K562 (cell line): ENCODE results near the gene PPFIA3. TPM values are rescaled to one million over a fixed set of nuclear protein-coding genes. Genes with fewer than 3 reads are reported as not detected.

ENCODE experiments used
- CBFA2T3 ChIP-seq: fragments of 450-650 bp; IDR thresholded peaks from 2 replicates; pipeline ENCODE4 v1.6.1; 2017
- GTF2E2 ChIP-seq: fragments of 200-800 bp; sonication (Bioruptor generic); IDR thresholded peaks from 2 replicates; pipeline ENCODE4 v1.6.1; 2016; ENCODE audit warnings: missing genetic modification characterization, missing compliant biosample characterization
- JUN ChIP-seq, 2 experiments: sonication (generic) in 1 of 2; formaldehyde crosslinking in 1 of 2; IDR thresholded peaks; 2 replicates each; pipeline versions ENCODE4 v1.6.1 to v1.8.0; 2012 to 2022; ENCODE audit warnings: borderline replicate concordance in 2 of 2, mild to moderate bottlenecking in 2 of 2, improper control_type of control experiment in 1 of 2, low read depth in 1 of 2, low read length in 1 of 2, missing genetic modification reagents in 1 of 2
- LEF1 ChIP-seq: fragments of 450-650 bp; IDR thresholded peaks from 2 replicates; pipeline ENCODE4 v1.6.1; 2016; ENCODE audit warnings: mild to moderate bottlenecking
- NCOA4 ChIP-seq: fragments of 450-650 bp; IDR thresholded peaks from 2 replicates; pipeline ENCODE4 v1.6.1; 2018; ENCODE audit warnings: mild to moderate bottlenecking; ENCODE audit not compliant: partially characterized antibody
- PHF21A ChIP-seq: fragments of 450-650 bp; IDR thresholded peaks from 2 replicates; pipeline ENCODE4 v1.6.1; 2017; ENCODE audit warnings: low read depth, borderline replicate concordance
- PHF8 ChIP-seq: fragments of 200-600 bp; sonication (generic); IDR thresholded peaks from 2 replicates; pipeline ENCODE4 v1.6.1; 2012; ENCODE audit warnings: mixed run types, mild to moderate bottlenecking, inconsistent platforms, low read length, moderate library complexity, borderline replicate concordance
- POLR2B ChIP-seq: fragments of 450-650 bp; IDR thresholded peaks from 2 replicates; pipeline ENCODE4 v1.6.1; 2018; ENCODE audit warnings: low read depth; ENCODE audit not compliant: partially characterized antibody
- SMARCC2 ChIP-seq: fragments of 450-650 bp; IDR thresholded peaks from 2 replicates; pipeline ENCODE4 v1.6.1; 2017; ENCODE audit warnings: antibody characterized with exemption, moderate library complexity, mild to moderate bottlenecking, low read depth
- SNIP1 ChIP-seq: fragments of 450-650 bp; IDR thresholded peaks from 2 replicates; pipeline ENCODE4 v1.7.1; 2017; ENCODE audit warnings: low read depth, mild to moderate bottlenecking
- ZBTB11 ChIP-seq, 3 experiments: fragments of 200-800 bp in 1 of 3; fragments of 250-450 bp in 1 of 3; fragments of 450-650 bp in 1 of 3; sonication (Bioruptor Pico) in 1 of 3; sonication (Bioruptor generic) in 1 of 3; formaldehyde crosslinking in 1 of 3; IDR thresholded peaks; 2 replicates each; pipeline versions ENCODE4 v1.6.1 to v1.8.0; 2016 to 2022; ENCODE audit warnings: mild to moderate bottlenecking in 2 of 3, missing genetic modification characterization in 2 of 3, missing compliant biosample characterization in 1 of 3, moderate library complexity in 1 of 3
- ZFP1 ChIP-seq: fragments of 450-650 bp; formaldehyde crosslinking; IDR thresholded peaks from 2 replicates; pipeline ENCODE4 v1.4.0; 2020; ENCODE audit warnings: mild to moderate bottlenecking, mixed read lengths
- ZNF780A ChIP-seq: fragments of 250-450 bp; sonication (Bioruptor Pico); IDR thresholded peaks from 2 replicates; pipeline ENCODE4 v1.5.0; 2021; ENCODE audit warnings: mild to moderate bottlenecking
- polyA plus RNA-seq, 8 experiments: library from polyadenylated mRNA; depleted of rRNA in 4 of 8; stranded (reverse) in 5 of 8; unstranded in 3 of 8; fragments of >200 nt; fragmentation: Nextera tagmentation in 2 of 8; fragmentation: Illumina TruSeq in 1 of 8; extraction: Ambion mirVana in 2 of 8; extraction: Trizol in 1 of 8; gene quantifications; 2 replicates each; pipeline versions ENCODE4 v1.2.1 to v1.2.3, GENCODE V29; 2011 to 2014; ENCODE audit warnings: inconsistent platforms in 1 of 8, missing spikeins in 1 of 8
- total RNA-seq, 7 experiments: library from RNA; depleted of rRNA in 6 of 7; stranded (reverse); fragments of >200 nt in 6 of 7; fragmentation: Illumina TruSeq in 2 of 7; extraction: Trizol in 2 of 7; gene quantifications; 2 replicates each; pipeline versions ENCODE4 v1.2.1 to v1.2.3, GENCODE V29; 2011 to 2021; ENCODE audit warnings: low replicate concordance in 1 of 7
- TF ChIP-seq, protein P1 (sequence below): fragments of 450-650 bp; IDR thresholded peaks from 2 replicates; pipeline ENCODE4 v1.6.1; 2017; ENCODE audit warnings: antibody characterized with exemption, mild to moderate bottlenecking
- TF ChIP-seq, protein P2 (sequence below): fragments of 250-450 bp; sonication (Bioruptor Pico); IDR thresholded peaks from 2 replicates; pipeline ENCODE4 v1.8.0; 2021; ENCODE audit warnings: moderate library complexity, mild to moderate bottlenecking, inconsistent platforms

PPFIA3 gene
- total and polyA plus RNA-seq, 9 of the 15 experiments (the other 6 are each of a cell fraction or from before 2014, with no cell fraction given) = 0.10 to 53.0 (median 17.6) TPM

GRCh38 chr19:49129238-49129583 lies 9.9 kb downstream of the PPFIA3 start (continued):
- TF ChIP-seq ZBTB11 (CRISPR knock-in tag; IDR thresholded peaks at IDR 0.05) (no peak), LEF1 (no peak), PHF21A (no peak), ZFP1 (CRISPR knock-in tag) (no peak), CBFA2T3 (no peak), JUN (IDR thresholded peaks at IDR 0.05; ENCODE audit: borderline replicate concordance, low read depth, low read length) (peak; percentile 8; the same call in 1 of the 2 replicates), JUN (CRISPR knock-in tag; IDR thresholded peaks at IDR 0.05; ENCODE audit: borderline replicate concordance) (no peak), PHF8 (peak; percentile 63; the same call in 1 of the 2 replicates), POLR2B (peak; percentile 23), ZNF780A (CRISPR knock-in tag) (no peak), SNIP1 (no peak), NCOA4 (no peak), GTF2E2 (tag) (no peak), SMARCC2 (no peak)
- TF ChIP-seq, protein P1, sequence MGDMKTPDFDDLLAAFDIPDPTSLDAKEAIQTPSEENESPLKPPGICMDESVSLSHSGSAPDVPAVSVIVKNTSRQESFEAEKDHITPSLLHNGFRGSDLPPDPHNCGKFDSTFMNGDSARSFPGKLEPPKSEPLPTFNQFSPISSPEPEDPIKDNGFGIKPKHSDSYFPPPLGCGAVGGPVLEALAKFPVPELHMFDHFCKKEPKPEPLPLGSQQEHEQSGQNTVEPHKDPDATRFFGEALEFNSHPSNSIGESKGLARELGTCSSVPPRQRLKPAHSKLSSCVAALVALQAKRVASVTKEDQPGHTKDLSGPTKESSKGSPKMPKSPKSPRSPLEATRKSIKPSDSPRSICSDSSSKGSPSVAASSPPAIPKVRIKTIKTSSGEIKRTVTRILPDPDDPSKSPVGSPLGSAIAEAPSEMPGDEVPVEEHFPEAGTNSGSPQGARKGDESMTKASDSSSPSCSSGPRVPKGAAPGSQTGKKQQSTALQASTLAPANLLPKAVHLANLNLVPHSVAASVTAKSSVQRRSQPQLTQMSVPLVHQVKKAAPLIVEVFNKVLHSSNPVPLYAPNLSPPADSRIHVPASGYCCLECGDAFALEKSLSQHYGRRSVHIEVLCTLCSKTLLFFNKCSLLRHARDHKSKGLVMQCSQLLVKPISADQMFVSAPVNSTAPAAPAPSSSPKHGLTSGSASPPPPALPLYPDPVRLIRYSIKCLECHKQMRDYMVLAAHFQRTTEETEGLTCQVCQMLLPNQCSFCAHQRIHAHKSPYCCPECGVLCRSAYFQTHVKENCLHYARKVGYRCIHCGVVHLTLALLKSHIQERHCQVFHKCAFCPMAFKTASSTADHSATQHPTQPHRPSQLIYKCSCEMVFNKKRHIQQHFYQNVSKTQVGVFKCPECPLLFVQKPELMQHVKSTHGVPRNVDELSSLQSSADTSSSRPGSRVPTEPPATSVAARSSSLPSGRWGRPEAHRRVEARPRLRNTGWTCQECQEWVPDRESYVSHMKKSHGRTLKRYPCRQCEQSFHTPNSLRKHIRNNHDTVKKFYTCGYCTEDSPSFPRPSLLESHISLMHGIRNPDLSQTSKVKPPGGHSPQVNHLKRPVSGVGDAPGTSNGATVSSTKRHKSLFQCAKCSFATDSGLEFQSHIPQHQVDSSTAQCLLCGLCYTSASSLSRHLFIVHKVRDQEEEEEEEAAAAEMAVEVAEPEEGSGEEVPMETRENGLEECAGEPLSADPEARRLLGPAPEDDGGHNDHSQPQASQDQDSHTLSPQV = no peak
- TF ChIP-seq, protein P2, sequence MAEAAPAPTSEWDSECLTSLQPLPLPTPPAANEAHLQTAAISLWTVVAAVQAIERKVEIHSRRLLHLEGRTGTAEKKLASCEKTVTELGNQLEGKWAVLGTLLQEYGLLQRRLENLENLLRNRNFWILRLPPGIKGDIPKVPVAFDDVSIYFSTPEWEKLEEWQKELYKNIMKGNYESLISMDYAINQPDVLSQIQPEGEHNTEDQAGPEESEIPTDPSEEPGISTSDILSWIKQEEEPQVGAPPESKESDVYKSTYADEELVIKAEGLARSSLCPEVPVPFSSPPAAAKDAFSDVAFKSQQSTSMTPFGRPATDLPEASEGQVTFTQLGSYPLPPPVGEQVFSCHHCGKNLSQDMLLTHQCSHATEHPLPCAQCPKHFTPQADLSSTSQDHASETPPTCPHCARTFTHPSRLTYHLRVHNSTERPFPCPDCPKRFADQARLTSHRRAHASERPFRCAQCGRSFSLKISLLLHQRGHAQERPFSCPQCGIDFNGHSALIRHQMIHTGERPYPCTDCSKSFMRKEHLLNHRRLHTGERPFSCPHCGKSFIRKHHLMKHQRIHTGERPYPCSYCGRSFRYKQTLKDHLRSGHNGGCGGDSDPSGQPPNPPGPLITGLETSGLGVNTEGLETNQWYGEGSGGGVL (CRISPR knock-in tag) = no peak
